Stimulated activated CD4-positive, alpha-beta T cell treated with anti-CD3 and anti-CD28 coated beads, Interleukin-1b, Interleukin-23, amount 100 ng/mL, for 1 hour (primary cell): Measurements from ENCODE around the gene RAB3C.
"Not testable (repeated sequence)": the region's sequence is repeated elsewhere in the genome, so short reads cannot be mapped to it uniquely, and the experiment has no call there.

Experiments
- DNase-seq, 2 donors: peaks; one replicate each; pipeline ENCODE4 v3.0.0-alpha.2; 2020; ENCODE audit warnings: low read depth in 2 of 2

The RAB3C gene

DNA sequence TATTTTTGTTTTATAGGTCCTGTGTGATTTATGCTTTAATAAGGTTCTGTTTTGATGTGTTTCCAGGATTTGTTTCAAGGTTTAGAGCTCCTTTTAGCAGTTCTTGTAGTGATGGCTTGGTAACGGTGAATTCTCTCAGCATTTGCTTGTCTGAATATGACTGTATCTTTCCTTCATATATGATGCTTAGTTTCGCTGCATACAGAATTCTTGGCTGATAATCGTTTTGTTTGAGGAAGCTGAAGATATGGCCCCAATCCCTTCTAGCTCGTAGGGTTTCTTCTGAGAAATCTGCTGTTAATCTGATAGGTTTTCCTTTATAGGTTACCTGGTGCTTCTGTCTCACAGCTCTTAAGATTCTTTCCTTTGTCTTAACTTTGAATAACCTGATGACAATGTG lies 20.0 kb downstream of the RAB3C start:
- not testable (repeated sequence) for DNase-seq

- no peak for DNase-seq
These were observed 23.2 kb downstream of the RAB3C start for GRCh38 chr5:58606064-58606463.

- DNase-seq, result no peak
These were observed 33.1 kb downstream of the RAB3C start for GRCh38 chr5:58615972-58616371.

DNA sequence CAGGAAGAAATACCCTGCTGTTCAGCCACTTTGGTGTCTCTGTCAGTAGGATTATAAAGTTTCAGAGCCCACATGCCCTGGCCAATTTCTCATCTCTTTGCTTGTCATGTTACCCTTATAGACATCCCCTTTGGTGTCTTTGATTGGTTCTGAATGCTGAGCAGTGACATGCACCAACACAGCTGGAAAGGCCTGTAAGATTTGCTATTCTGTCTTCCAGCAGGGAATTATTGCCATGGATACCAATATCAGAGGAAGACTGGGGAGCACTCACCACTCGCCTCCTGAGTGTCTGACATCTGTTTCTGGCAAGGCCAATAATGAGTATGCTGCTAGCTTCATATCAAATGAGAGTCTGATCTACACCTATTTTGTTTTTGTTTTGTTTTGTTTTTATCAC lies 34.4 kb downstream of the RAB3C start:
- DNase-seq, result no peak

GRCh38 chr5:58620336-58620735 lies 37.5 kb downstream of the RAB3C start:
- DNase-seq, result no peak

DNA sequence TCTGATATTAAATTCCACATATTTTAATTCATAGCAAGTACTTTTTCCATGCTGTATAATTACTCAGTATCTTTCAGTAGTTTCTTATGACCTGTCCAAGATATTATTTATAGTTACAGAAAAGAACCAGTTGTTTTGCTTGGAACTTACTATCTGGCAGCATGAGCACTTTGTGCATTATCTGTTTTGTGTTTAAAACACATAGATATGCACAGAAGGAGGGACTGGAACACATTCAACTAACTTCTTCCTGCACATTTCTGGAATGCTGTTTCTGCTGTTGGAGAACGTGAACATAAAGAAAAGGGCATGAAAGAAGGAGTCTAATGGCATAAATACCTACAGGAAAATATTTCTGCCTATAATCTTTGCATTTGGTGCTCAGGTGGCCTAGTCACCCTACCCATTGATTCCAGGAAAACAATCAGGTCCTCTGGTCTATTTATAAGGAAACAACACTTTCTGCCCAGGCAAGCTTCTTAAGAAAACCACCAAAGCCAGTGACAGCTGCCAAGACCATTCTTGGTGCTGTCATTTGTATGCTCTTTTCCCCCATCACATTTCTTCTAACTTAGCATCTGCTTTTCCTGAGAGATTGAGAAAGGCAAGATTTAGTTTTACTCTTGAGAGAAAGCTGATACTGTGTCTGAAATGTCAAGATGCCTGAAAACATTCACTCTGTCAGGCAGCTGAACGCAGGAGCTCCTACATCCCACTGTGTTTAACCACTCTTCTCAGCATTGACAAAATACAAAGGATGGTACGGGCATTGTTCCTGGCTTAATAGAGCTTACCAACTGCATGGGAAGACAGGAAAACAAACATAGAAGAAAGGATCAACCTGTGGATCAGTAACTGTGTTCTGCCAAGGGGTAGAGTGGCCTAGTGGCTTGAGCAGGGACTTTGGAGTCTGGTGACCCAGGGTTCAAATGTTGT lies 40.3 kb downstream of the RAB3C start:
- no peak for DNase-seq

DNA sequence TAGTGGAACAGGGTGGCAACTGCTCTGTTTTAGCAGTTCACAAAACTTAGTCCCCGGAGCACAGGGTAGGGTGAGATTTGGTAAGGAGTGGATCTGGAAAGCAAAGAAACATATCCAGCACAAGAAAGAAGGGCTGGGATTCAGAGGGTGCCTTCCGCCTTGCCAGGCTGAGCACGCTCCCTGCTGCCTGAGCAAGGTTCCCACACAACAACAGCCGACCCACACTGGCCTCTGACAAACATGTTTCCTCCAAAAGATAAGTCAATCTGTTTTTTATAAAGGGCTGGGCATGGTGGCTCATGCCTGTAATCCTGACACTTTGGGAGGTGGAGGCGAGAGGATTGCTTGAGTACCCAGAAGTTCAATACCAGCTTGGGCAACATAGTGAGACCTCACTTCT lies 45.8 kb downstream of the RAB3C start:
- no peak for DNase-seq

GRCh38 chr5:58629271-58630159 lies 46.6 kb downstream of the RAB3C start:
- DNase-seq, result no peak

DNA sequence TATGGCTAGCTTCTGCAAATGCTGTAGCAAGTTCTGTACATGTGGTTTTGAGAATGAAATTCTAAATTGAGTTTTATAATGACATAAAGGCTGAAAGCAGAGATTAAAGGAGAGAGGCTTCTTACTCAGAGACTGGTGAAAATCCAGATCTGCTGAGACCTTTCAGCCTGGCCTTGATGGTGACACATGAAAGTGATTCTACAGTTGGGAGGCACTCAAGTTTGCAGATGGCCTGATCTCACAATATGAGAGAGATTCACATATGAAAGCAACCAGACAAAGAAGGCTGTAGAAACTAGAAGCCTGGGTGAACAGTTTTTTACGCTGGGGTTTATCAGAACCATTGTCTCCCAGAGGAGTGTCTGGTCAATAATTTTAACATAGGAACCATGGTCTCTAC lies 49.0 kb downstream of the RAB3C start:
- DNase-seq, result no peak

- no peak for DNase-seq
These were observed 52.5 kb downstream of the RAB3C start for GRCh38 chr5:58635416-58635815.

DNA sequence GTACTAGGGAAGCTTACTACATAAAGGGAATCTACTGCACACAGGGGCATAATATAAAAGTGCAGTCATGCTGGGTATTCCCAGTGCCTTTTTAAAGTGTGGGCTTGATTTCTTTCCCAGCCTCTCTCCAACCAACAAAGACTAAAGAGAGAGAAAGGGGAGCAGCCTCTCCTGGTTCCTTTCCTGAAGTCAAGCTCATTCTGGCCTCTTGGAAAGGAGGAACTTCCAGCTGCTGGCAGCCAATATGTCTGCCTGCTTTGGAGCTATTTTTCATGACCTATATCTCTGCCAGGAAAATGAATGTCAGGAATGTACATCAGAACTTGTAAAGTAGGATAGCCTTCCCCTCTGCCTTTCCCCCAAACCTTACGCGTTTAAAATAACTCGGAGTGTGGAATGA lies 57.1 kb downstream of the RAB3C start:
- no peak for DNase-seq

DNA sequence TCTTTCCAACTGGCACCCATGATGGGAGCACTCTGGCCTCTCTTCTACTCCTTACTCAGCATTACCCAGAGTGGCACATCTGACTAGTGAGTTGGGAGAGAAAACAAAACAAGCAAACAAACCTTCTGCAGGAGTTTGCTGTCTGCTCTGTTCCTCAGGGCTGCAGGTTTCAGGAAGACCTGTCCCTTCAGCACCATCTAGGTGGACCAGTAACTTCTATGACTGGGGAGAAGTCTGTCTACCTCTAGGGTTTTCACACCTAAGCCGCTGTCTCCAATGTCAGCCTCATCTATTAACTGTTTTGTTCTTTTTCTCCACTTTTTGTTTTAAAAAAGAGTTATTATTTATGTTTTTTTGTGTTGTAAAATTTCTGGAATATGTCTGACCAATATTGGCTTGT lies 58.7 kb downstream of the RAB3C start:
- no peak for DNase-seq

DNA sequence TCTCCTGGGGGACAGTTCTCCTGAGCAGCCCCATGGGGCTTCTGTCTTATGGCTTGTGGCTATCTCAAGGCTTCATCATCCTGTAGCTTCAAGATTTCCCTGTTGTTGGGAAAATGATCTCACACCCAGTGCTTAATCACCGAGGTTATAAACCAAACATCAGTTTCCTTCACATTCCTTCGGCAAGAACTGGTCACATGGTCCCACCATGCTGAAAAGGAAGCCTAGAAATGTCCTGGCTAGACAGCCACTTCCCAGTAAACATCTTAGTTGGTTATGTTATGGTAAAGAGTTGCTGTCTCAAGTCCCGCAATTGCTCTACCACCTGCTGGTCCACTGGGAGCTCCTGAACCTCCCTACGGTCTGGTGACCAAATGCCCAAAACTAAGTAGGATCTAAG lies 66.0 kb downstream of the RAB3C start:
- no peak for DNase-seq

DNA sequence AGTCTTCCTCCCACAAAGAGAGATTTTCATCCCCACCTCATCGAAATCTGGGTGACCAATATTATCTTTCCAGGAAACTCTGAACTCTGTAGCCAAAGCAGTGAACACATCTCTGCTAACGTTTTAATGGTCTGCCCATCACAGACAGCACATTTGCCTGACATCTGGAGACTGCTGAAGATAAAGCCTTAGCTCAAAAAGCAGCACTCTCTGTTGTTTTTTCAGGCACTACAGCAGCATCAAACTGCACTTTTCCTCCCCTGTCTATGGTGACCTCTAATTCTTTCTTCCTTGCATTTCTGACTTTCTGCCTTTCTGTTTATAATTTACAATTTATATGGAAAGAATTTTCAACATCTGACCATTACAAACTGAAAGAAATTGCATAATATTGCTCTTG lies 66.8 kb downstream of the RAB3C start:
- no peak for DNase-seq

DNA sequence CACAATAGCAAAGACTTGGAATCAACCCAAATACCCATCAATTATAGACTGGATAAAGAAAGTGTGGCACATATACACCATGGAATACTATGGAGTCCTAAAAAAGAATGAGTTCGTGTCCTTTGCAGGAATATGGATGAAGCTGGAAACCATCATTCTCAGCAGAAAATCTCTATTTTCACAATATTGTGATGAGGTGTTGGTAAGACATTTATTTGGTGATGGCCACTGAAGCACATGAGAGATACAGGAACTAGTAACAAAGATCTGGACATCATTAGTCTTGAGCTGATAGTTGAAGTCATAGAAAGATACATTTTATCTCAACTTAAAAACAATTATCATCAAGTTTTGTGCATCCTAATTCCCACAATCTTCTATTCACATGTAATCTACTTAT lies 70.6 kb downstream of the RAB3C start:
- DNase-seq, result no peak

DNA sequence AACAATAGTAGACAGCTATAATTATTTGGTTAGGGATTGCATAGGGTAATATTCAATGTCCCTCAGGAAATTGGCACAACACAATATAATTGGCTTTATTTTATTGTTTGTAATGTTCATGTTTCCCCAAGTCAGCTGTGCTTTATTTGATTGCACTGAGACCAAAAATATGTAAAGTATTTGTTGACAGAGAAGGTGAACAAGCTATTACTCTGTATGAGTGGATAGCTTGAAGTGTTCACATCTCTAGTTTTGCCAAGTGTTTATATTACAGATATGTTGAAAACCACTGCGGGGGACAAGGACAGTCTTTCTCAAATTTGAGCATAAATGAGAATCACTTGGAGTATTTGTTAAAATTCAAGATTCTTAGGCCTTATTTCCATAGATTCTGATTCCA lies 83.3 kb downstream of the RAB3C start:
- DNase-seq, result no peak

- DNase-seq, result no peak
These were observed 84.0 kb downstream of the RAB3C start for GRCh38 chr5:58666598-58667581.

GRCh38 chr5:58670582-58670981 lies 87.7 kb downstream of the RAB3C start:
- no peak for DNase-seq

DNA sequence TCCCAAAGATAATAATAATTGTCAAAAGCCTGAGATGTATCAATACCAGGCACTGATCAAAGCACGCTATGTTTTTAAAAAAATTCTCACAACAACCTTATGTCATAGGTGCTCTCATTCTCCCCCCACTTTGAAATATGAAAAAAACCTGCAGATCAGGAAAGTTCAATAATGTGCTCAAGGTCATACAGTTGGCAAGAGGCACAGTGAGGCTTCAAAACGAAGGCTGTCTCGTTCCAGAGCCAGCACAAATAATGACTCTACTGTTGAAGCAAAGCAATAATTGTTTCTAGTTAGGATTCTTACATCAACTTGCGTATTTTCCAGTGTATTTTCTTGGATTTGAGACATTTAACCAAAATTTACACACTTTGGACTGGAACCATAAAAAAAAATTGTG lies 88.3 kb downstream of the RAB3C start:
- DNase-seq, result no peak

DNA sequence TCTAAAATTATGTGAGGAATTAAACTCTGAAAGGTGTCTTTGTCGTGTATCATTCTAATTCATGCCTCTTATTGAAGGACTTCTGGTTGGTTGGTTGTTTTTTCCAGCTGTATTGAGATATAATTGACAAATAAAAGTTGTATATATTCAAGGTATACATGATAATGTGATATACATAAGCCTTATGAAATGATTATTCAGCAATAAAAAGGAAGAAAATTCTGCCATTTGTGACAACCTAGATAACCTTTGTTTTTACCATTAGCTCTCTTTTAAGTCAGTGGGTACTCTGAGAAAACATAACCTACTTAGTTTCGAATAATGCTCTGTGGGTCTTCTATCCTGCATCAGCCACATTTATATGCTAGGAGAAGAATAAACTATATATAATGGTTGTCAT lies 89.6 kb downstream of the RAB3C start:
- no peak for DNase-seq

- no peak for DNase-seq
These were observed 91.2 kb downstream of the RAB3C start for GRCh38 chr5:58674070-58674469.

DNA sequence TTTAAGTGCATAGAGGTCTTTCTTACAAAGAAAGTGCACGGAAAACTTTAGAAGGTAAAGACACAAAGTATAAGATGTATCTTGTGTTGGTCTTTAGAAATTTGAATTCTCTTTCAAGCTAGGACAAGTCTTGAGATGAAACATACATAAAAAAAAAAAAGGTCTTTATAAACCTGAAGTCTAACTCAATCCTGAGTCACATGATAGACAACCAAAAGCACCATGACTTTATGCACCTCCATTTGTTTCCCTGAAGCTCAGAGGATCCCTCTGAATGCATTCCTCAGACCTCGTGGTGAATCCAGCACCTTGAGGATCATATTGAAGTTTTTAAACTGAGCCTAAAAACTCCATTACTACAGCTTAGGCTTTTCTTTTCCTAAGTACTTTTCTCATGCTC lies 91.8 kb downstream of the RAB3C start:
- no peak for DNase-seq
